Upper lobe of right lung (tissue), 1 donor: ENCODE results near the gene KCNJ1. TPM values are rescaled to one million over a fixed set of nuclear protein-coding genes. Genes with fewer than 3 reads are reported as not detected.

ENCODE experiments used
- ATAC-seq: fragments of 200-7000 bp; cut with Tn5 transposase; one replicate; pipeline ENCODE4 v1.9.1; 2020; ENCODE audit warnings: mild to moderate bottlenecking, moderate library complexity
- DNase-seq: peaks from one replicate; pipeline ENCODE4 v3.0.0-alpha.2; 2020
- H3K27ac ChIP-seq: fragments of 200-600 bp; one replicate; pipeline ENCODE4 v1.8.0; 2022
- H3K27me3 ChIP-seq: fragments of 200-600 bp; one replicate; pipeline ENCODE4 v1.8.0; 2022; ENCODE audit warnings: mild to moderate bottlenecking
- H3K36me3 ChIP-seq: fragments of 200-600 bp; one replicate; pipeline ENCODE4 v1.8.0; 2022
- H3K4me1 ChIP-seq: fragments of 200-600 bp; one replicate; pipeline ENCODE4 v1.8.0; 2022
- H3K4me3 ChIP-seq: fragments of 200-600 bp; one replicate; pipeline ENCODE4 v1.8.0; 2022; ENCODE audit warnings: mild to moderate bottlenecking
- H3K9me3 ChIP-seq: fragments of 200-600 bp; one replicate; pipeline ENCODE4 v1.8.0; 2022
- intact Hi-C: fragments of 100-400 bp; cut with DNase I; formaldehyde crosslinking; loops from one replicate; pipeline ENCODE4 v1.11.0; 2022
- total RNA-seq: library from RNA; stranded (reverse); fragmentation: NEBNext Ultra II Directional; extraction: Animal tissue kit (Norgen Biotek cat#: 25700); gene quantifications from one replicate; pipeline ENCODE4 v1.2.1, GENCODE V29; 2021
- TF ChIP-seq, protein P1 (sequence below): fragments of 200-600 bp; IDR thresholded peaks from one replicate; pipeline ENCODE4 v1.8.0; 2022; ENCODE audit warnings: antibody characterized with exemption
- donor health status: DM: no; HTN: yes; CAD: no; lungs with severe emphysema.

The KCNJ1 gene
- total RNA-seq, 1 donor from 2014 or later, result 0.23 TPM

DNA sequence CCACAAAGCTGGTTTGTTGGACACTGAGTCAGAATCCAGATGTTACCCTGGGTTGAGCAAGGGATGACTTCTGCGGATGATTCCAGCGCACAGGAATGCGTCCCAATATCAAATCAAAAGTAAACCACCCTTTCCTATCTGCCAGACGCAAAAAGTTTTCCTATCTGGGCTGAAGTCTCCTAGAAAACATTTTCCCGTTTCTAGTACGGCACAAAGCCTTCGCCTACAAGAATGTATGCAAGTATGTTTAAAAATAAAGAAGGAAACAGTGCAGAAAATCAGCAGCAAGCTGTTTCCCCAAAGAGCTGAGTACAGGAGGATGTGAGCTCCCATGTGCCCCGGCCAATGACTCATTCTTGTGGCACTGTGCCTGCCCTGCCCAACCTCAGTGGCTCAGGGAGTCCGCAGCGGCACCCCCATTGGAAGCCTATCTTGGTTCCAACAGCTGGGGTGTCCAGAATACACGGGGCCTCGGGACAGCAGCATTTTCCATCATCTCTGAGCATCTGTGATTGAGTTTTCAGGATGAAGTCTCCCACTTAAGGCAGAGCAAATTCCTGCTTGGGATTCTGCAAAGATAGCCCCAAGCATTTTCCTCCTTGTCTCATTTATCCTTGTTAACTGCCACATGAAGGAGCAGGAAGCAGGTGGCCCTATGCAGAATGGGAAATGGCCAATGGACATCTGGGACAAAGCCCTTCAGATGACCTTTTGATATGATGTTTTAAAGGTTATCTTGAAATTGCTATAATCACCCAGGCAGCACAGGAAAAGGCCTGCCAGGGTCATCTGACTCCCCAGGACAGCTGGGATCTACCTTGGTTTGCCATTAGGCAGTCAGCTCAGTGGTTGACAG is 41.5 kb upstream of the KCNJ1 start:
- Histone ChIP-seq H3K4me1 (peaks cover 40% of the 10 kb centered on the region), H3K36me3 (no peaks in the 10 kb centered on the region), H3K27ac (no peak overlapping the region), H3K9me3 (no peaks in the 10 kb centered on the region), H3K27me3 (no peaks in the 10 kb centered on the region), H3K4me3 (no peak overlapping the region)
- TF ChIP-seq, protein P1, sequence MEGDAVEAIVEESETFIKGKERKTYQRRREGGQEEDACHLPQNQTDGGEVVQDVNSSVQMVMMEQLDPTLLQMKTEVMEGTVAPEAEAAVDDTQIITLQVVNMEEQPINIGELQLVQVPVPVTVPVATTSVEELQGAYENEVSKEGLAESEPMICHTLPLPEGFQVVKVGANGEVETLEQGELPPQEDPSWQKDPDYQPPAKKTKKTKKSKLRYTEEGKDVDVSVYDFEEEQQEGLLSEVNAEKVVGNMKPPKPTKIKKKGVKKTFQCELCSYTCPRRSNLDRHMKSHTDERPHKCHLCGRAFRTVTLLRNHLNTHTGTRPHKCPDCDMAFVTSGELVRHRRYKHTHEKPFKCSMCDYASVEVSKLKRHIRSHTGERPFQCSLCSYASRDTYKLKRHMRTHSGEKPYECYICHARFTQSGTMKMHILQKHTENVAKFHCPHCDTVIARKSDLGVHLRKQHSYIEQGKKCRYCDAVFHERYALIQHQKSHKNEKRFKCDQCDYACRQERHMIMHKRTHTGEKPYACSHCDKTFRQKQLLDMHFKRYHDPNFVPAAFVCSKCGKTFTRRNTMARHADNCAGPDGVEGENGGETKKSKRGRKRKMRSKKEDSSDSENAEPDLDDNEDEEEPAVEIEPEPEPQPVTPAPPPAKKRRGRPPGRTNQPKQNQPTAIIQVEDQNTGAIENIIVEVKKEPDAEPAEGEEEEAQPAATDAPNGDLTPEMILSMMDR, result no peak
- intact Hi-C loops, result no loop called here
- ATAC-seq (peak; percentile 43), DNase-seq (no peak)

DNA sequence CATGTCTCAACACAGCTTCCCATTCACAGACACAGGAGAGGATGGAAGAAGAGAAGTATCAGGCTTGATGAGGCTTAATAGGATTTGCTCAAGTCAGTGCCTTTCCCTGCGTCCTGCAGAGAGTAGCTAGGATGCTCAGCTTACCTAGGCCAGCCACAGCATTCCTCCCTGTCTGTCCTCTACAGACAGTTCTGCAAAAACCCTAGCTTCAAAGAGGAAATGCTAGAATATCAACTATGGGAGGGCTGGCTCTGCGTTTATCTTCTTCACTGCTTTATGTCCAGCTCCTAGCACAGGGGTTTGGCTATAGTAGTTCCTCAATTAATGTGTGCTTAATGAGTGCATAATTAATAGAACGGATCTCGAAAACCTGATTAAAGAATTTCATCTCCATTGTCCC is 40.5 kb upstream of the KCNJ1 start:
- no peak overlapping the region for H3K4me3 ChIP-seq
- H3K27me3 ChIP-seq, result no peaks in the 10 kb centered on the region
- no peak for DNase-seq
- peaks cover 40% of the 10 kb centered on the region for H3K4me1 ChIP-seq
- TF ChIP-seq, protein P1, result no peak
- H3K36me3 ChIP-seq, result no peaks in the 10 kb centered on the region
- intact Hi-C loops, result no loop called here
- no peaks in the 10 kb centered on the region for H3K9me3 ChIP-seq
- H3K27ac ChIP-seq, result no peak overlapping the region
- ATAC-seq, result no peak

DNA sequence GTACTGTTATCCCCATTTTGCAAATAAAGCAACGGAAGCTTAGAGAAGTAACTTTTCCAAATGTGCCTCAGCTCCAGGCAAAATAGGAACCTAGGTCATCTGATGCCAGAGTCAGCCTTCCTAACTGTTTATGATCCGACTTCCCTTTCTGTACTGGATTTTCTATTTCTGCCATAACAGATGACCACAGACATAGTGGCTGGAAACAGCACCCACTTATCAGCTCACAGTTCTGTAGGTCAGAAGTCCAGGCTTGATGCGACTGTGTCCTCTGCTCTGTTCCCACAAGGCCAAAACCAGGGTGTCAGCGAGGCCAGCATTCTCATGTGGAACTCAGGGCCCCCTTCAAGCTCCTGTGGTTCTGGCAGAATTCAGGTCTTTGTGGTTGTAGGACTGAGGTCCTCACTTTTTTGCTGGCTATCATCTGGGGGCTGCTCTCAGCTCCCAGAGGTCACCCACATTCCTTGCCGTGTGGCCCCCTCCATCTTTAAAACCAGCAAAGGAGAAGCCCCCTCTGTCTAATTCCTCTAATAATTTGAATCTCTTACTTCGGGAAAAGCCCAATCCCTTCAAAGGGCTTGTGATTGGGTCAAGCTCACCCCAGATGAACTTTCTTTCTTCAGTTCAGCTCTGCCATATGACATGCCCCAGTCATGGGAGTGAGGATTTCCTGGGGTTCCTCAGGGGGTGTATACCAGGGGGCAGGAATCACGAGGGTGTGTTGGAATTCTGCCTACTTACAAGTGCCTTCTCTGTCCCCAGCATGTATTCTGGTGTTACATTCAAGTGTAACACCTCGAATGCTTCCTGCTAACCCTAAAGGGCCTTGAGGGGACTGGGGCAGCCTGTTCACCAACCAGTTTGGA is 39.3 kb upstream of the KCNJ1 start:
- Histone ChIP-seq H3K9me3 (no peaks in the 10 kb centered on the region), H3K4me3 (peak overlapping the region; percentile 60), H3K27ac (peak overlapping the region; percentile 75), H3K36me3 (no peaks in the 10 kb centered on the region), H3K27me3 (no peaks in the 10 kb centered on the region), H3K4me1 (peaks cover 40% of the 10 kb centered on the region)
- TF ChIP-seq, protein P1, result no peak
- intact Hi-C loops, result no loop called here
- DNase-seq (no peak), ATAC-seq (peak; percentile 51)

DNA sequence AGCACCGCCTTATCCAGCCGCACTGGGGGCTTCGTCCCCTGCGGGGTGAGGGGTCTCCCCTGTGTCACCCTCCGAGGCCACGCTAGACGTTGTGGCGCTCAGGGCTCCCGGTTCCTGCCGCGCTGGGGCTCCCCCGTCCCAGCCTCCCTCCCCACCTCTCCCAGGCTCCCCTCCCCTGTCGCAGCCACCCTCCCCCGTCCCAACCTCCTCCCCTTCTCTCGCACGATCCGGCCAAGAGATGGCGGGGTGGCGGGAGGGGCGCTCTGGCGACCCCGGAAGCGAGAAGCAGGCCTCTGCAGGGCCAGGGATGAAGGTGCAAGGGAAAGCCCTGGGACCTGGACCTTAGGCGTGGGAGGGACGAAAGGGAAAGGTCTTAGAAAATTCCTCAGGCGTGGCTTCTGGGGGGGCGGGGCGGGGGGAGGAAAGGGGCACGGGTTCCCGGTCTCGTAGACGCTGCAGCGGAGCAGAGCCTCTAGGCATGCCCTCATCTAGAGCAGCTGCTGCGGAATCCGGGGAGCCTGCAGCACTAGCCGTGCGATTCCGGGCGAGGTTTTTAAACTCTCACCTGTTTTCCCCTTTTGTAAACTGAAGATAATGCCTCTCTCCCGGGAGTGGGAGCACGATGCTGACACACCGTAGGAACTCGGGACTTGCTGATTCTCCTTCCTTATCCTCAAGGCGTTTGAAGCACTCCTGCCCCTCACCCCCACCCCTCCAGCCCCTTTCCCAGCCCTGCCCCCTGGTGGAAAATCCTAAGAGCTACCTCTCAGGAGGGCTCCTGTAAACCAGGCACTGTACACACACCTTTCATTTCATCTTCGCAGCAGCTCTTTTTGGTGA is 38.5 kb upstream of the KCNJ1 start:
- H3K27ac ChIP-seq, result peak overlapping the region; percentile 75
- H3K4me1 ChIP-seq, result peaks cover 40% of the 10 kb centered on the region
- peak; percentile 78 for DNase-seq

More for the DNA sequence above, 38.5 kb upstream of the KCNJ1 start:
- intact Hi-C loops, result no loop called here
- TF ChIP-seq, protein P1, result peak; percentile 46
- H3K4me3 ChIP-seq, result peak overlapping the region; percentile 60
- ATAC-seq, result peak; percentile 75
- H3K9me3 ChIP-seq, result no peaks in the 10 kb centered on the region
- H3K27me3 ChIP-seq, result no peaks in the 10 kb centered on the region
- no peaks in the 10 kb centered on the region for H3K36me3 ChIP-seq
